Measurements from ENCODE around the gene GRK4. TPM values are rescaled to one million over a fixed set of nuclear protein-coding genes. Genes with fewer than 3 reads are reported as not detected.
A peak's percentile ranks its signal among the peaks of the same experiment; 100 is the strongest.

Gene GRK4
- total RNA-seq, 1 donor from 2014 or later: 1.3 TPM

DNA sequence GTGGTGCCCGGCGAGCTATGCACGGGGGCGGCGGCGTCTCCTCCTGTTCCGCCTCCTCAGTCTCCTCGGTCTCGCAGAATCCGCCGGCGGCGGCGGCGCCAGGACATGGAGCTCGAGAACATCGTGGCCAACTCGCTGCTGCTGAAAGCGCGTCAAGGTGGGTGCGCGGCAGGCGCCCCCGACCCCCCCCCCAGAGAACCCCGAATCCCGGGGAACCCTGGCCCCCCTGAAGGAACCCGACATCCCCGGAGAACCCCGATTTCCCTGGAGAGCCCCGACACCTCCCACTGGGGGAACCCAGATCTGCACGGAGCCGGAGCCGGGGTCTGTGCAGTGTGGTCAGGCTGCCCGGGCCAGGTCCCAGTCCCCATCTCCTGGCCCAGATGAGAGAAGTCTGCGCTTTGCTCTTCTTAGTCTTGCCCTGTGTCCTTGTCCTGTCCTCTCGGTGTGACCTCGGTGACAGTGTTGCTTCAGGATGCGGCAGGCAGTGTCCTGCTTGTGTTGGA is 648 bp downstream of the GRK4 start:
- peaks cover 20% of the 10 kb centered on the region for H3K4me1 Mint-ChIP-seq
- peak overlapping the region; percentile 89 for H3K4me3 ChIP-seq
- no peak overlapping the region for H3K9ac ChIP-seq
- H3K27ac Mint-ChIP-seq: no peak overlapping the region
- no peaks in the 10 kb centered on the region for H3K9me3 ChIP-seq (ENCODE audit: low read depth)
- H3K27me3 Mint-ChIP-seq (ENCODE audit: insufficient read depth, low read depth): peaks cover 4% of the 10 kb centered on the region
- peaks cover 33% of the 10 kb centered on the region for H3F3A ChIP-seq (ENCODE audit: low read depth)
- TF ChIP-seq EZH2 (IDR thresholded peaks at IDR 0.05): peak; percentile 35
- TF ChIP-seq, protein P1, sequence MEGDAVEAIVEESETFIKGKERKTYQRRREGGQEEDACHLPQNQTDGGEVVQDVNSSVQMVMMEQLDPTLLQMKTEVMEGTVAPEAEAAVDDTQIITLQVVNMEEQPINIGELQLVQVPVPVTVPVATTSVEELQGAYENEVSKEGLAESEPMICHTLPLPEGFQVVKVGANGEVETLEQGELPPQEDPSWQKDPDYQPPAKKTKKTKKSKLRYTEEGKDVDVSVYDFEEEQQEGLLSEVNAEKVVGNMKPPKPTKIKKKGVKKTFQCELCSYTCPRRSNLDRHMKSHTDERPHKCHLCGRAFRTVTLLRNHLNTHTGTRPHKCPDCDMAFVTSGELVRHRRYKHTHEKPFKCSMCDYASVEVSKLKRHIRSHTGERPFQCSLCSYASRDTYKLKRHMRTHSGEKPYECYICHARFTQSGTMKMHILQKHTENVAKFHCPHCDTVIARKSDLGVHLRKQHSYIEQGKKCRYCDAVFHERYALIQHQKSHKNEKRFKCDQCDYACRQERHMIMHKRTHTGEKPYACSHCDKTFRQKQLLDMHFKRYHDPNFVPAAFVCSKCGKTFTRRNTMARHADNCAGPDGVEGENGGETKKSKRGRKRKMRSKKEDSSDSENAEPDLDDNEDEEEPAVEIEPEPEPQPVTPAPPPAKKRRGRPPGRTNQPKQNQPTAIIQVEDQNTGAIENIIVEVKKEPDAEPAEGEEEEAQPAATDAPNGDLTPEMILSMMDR (IDR thresholded peaks at IDR 0.05): no peak
- peak; percentile 15 for TF ChIP-seq EZH2phosphoT487 (IDR thresholded peaks at IDR 0.05)
- DNase-seq (ENCODE audit: low spot score): peak; percentile 19
- H3K27ac ChIP-seq: no peak overlapping the region
- no peaks in the 10 kb centered on the region for H3K9me3 Mint-ChIP-seq
- H3K36me3 ChIP-seq: no peaks in the 10 kb centered on the region
- H3K79me2 ChIP-seq (ENCODE audit: low read depth): peaks cover 30% of the 10 kb centered on the region
- H4K20me1 ChIP-seq (ENCODE audit: low read depth): peaks cover 24% of the 10 kb centered on the region
- H3K27me3 ChIP-seq: peaks cover 11% of the 10 kb centered on the region
- peak overlapping the region; percentile 90 for H3K4me2 ChIP-seq
- H3K36me3 Mint-ChIP-seq: peaks cover 4% of the 10 kb centered on the region
- peaks cover 6% of the 10 kb centered on the region for H3K4me1 ChIP-seq
- peak overlapping the region; percentile 94 for H3K4me3 Mint-ChIP-seq
- H2AFZ ChIP-seq (replicated peaks): peak overlapping the region; percentile 97

DNA sequence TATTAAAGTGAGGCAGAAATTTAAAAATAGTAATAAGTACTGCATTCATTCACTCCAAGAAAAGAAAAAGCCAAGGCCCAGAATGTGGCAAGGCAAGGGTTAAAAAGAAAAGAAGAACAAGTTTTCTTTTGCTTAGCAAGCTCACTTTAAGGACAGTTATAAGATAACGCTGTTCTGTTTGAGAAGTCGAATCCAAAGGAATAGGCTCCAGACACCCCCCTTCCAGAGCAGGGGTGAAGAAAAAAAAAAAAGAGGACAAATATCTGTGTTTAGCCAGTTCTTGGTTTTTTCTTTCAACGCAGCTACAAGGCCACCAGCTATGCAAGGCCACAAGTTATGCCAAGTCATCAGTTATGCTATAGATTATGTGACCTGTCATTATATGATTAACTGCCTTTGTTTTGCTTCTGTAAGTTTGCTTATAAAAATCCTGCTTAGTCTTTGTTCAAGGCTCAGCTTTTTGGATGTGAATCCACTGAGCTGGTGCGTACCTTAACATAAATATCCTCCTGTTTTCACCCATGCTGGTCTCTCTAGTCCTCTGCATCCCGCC is 1.4 kb downstream of the GRK4 start:
- Histone ChIP-seq H2AFZ (replicated peaks) (no peak overlapping the region), H3K4me2 (peak overlapping the region; percentile 90), H3K9ac (no peak overlapping the region), H3K4me3 (peak overlapping the region; percentile 89), H3K79me2 (ENCODE audit: low read depth) (peaks cover 25% of the 10 kb centered on the region), H4K20me1 (ENCODE audit: low read depth) (peaks cover 21% of the 10 kb centered on the region), H3K27me3 (peaks cover 11% of the 10 kb centered on the region), H3K36me3 (no peaks in the 10 kb centered on the region), H3F3A (ENCODE audit: low read depth) (peaks cover 30% of the 10 kb centered on the region), H3K4me1 (peaks cover 6% of the 10 kb centered on the region), H3K9me3 (ENCODE audit: low read depth) (no peaks in the 10 kb centered on the region), H3K27ac (no peak overlapping the region)
- Mint-ChIP-seq H3K27me3 (ENCODE audit: insufficient read depth, low read depth) (peaks cover 4% of the 10 kb centered on the region), H3K36me3 (no peaks in the 10 kb centered on the region), H3K4me1 (peaks cover 20% of the 10 kb centered on the region), H3K4me3 (peak overlapping the region; percentile 94), H3K9me3 (no peaks in the 10 kb centered on the region), H3K27ac (no peak overlapping the region)
- DNase-seq (ENCODE audit: low spot score): no peak
- TF ChIP-seq EZH2 (IDR thresholded peaks at IDR 0.05) (no peak), EZH2phosphoT487 (IDR thresholded peaks at IDR 0.05) (no peak)
- TF ChIP-seq, protein P1 (IDR thresholded peaks at IDR 0.05): no peak

DNA sequence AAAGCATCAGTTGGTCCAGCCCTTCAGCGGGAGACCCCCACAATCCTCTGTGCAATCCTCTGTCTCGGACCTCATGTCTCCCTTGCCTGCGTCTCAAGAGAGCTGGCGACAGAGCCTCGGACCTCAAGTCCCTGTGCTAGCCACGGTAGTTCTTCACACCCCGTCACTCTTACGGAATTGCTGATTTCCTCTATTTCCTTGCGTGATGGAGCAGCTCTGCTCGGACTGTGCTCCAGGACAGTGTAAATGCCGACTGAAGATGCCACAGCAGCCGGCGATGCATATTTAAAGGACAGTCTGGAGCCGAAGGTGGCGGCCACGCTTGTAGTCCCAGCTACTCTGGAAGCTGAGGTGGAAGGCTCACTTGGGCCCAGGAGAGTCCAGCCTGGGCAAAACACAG is 1.9 kb downstream of the GRK4 start:
- H3K27ac Mint-ChIP-seq: no peak overlapping the region
- H3K36me3 ChIP-seq: no peaks in the 10 kb centered on the region
- no peak overlapping the region for H3K4me2 ChIP-seq
- peaks cover 4% of the 10 kb centered on the region for H3K27me3 Mint-ChIP-seq (ENCODE audit: insufficient read depth, low read depth)
- H3K4me1 Mint-ChIP-seq: peaks cover 20% of the 10 kb centered on the region
- peaks cover 6% of the 10 kb centered on the region for H3K4me1 ChIP-seq
- H3K27me3 ChIP-seq: peaks cover 11% of the 10 kb centered on the region
- H3K27ac ChIP-seq: no peak overlapping the region
- H3K9ac ChIP-seq: no peak overlapping the region
- no peaks in the 10 kb centered on the region for H3K9me3 ChIP-seq (ENCODE audit: low read depth)
- TF ChIP-seq EZH2phosphoT487 (IDR thresholded peaks at IDR 0.05) (no peak), EZH2 (IDR thresholded peaks at IDR 0.05) (no peak)
- TF ChIP-seq, protein P1 (IDR thresholded peaks at IDR 0.05): no peak
- no peak for DNase-seq (ENCODE audit: low spot score)
- H3K9me3 Mint-ChIP-seq: no peaks in the 10 kb centered on the region
- peaks cover 17% of the 10 kb centered on the region for H4K20me1 ChIP-seq (ENCODE audit: low read depth)
- no peak overlapping the region for H2AFZ ChIP-seq (replicated peaks)
- peaks cover 21% of the 10 kb centered on the region for H3K79me2 ChIP-seq (ENCODE audit: low read depth)
- peaks cover 26% of the 10 kb centered on the region for H3F3A ChIP-seq (ENCODE audit: low read depth)
- H3K4me3 ChIP-seq: no peak overlapping the region
- no peaks in the 10 kb centered on the region for H3K36me3 Mint-ChIP-seq
- H3K4me3 Mint-ChIP-seq: peak overlapping the region; percentile 94
